ENCODE measurements around the gene MCF2L.

The MCF2L gene

DNA sequence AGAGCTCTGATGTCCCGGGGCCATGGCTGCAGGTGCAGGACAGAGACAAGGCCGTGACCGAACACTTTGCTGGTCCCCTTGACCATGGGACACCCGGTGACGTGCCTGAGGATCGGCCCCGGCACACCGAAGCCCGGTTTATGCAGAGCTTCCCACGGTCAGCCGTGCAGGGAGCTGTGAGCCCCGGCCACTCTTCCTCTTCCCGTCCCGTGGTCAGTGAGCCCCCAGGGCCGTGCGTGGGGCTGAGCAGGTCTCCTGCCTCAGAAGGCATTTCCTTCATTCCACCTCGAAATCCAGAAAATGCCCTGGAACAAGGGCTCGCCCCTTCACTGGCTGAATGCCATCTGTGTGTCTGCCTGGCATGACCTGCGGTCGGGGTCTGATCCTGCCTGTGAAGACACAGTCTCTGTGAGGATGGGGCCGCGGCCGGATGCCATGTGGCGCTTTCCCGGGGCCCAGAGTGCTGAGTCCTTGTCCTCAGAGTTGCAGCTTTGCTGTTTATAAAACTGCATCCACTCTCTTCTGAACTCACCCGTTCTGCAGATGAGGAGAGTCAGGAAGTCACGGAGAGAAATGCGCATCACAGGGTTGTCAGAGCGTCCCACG is 16.9 kb downstream of the MCF2L start:
- TF ChIP-seq CTCF (IDR thresholded peaks at IDR 0.05) = no peak
- H3K27ac ChIP-seq = peak overlapping the region in 1 of 2 donors; percentile 11
- no peak overlapping the region for H3K4me3 ChIP-seq
- DNase-seq (ENCODE audit: low spot score) = no peak

DNA sequence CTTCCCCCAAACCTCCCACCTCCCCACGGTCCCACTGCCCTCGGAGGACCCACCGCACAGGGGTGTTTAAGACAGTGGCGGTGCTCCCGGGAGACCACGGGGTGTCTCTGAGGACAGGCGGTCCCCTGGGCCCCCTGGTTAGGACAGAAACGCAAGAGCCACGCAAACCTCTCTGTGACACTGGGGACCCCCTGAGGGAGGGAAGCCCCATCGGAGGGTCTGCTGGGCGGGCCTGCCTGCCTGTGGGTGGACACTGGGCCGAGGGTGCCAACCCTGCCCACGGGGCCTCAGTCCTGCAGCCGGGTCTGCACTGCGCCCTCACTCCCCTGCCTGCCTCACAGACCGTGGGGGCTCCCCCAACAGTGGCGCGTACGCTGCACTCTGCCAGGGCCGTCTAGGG is 17.5 kb downstream of the MCF2L start:
- no peak for DNase-seq (ENCODE audit: low spot score)
- H3K4me3 ChIP-seq = no peak overlapping the region
- no peak overlapping the region for H3K27ac ChIP-seq
- TF ChIP-seq CTCF (IDR thresholded peaks at IDR 0.05) = no peak

- DNase-seq (ENCODE audit: low spot score) = no peak
- no peak for TF ChIP-seq CTCF (IDR thresholded peaks at IDR 0.05)
- Histone ChIP-seq H3K27ac (no peak overlapping the region), H3K4me3 (no peak overlapping the region)
These were observed 18.1 kb downstream of the MCF2L start for GRCh38 chr13:112986946-112987681.

GRCh38 chr13:112987682-112988024 is 18.6 kb downstream of the MCF2L start:
- Histone ChIP-seq H3K4me3 (no peak overlapping the region), H3K27ac (no peak overlapping the region)
- DNase-seq (ENCODE audit: low spot score) = no peak
- TF ChIP-seq CTCF (IDR thresholded peaks at IDR 0.05) = no peak

- H3K4me3 ChIP-seq = no peak overlapping the region
- H3K27ac ChIP-seq = no peak overlapping the region
- DNase-seq (ENCODE audit: low spot score) = no peak
- no peak for TF ChIP-seq CTCF (IDR thresholded peaks at IDR 0.05)
These were observed 21.8 kb downstream of the MCF2L start for GRCh38 chr13:112990783-112991182.

DNA sequence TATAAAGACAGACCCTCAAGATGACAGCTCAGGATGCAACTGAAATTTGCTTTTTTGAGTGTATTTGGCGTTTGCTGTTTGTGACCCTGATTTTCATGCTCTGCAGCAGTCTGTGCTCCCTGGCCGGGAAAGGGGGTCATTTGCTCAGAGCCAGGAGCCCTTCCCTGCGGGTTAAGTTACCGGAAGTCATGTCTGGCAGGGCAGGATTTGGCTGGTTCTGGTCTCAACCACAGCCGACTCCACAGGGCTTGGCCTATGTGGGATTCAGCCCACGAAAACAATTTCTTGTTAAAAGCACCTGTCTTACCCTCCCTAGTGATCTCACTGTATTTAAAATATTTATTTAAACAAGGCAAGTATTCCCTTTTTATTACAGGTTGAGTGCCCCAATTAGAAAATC is 22.6 kb downstream of the MCF2L start:
- no peak for DNase-seq (ENCODE audit: low spot score)
- no peak for TF ChIP-seq CTCF (IDR thresholded peaks at IDR 0.05)
- no peak overlapping the region for H3K27ac ChIP-seq
- H3K4me3 ChIP-seq = no peak overlapping the region
